Measurements from ENCODE around the gene CDC42SE2. TPM values are rescaled to one million over a fixed set of nuclear protein-coding genes. Genes with fewer than 3 reads are reported as not detected.
"Not testable (repeated sequence)": the region's sequence is repeated elsewhere in the genome, so short reads cannot be mapped to it uniquely, and the experiment has no call there.

Gene CDC42SE2
- total RNA-seq, 1 donor from 2014 or later: 19.4 TPM

DNA sequence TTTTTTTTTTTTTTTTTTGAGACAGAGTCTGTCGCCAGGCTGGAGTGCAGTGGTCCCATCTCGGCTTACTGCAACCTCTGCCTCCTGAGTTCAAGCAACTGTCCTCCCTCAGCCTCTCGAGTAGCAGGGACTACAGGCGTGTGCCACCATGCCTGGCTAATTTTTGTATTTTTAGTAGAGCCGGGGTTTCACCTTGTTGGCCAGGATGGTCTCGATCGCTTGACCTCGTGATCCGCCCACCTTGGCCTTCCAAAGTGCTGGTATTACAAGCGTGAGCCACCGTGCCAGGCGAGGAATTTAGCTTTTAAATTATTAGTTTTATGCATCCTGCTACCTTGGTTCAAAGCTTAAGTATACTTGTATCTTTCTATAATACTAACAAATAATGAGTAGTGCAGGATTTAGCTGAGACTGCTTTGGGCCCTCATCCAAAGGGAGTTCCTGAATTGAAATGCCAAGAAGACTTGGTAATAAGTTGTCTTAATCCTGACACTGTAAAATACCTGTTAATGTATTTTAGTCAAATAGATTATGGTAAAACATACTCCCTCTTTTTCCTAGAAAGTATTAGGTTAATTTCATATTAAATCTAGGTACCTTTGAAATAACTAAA is 5.0 kb downstream of the CDC42SE2 start:
- intact Hi-C loops (cut with DNase I): loop anchor here (10.0 kb wide), 1 partner anchor 104 kb away; the partner anchor contains the start of gene HINT1
- peaks cover 42% of the 10 kb centered on the region for H3K4me1 ChIP-seq

DNA sequence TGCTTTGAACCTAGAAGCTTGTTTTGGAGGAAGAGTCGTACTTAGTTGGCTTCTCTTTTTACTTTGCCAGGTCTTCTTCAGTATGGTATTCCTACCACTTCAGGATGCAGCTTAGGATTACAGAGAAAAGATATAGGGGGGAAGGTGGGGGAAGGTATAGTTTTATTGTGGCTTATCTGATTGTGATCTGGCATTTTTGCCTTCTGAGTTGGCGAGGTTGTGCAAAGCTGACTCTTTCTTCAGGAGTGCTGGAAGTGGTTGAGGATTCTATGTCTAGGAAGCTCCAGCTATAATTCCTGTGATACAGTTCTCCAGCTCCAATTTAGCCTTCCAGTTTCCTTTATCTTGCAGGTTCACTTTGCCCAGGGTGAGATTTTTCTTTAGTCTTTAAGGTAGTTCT is 7.0 kb downstream of the CDC42SE2 start:
- no peaks in the 10 kb centered on the region for H3K27me3 ChIP-seq
- no peak overlapping the region for H3K4me3 ChIP-seq
- H3K27ac ChIP-seq: no peak overlapping the region
- TF ChIP-seq POLR2A (IDR thresholded peaks at IDR 0.05) (no peak), POLR2AphosphoS5 (IDR thresholded peaks at IDR 0.05; ENCODE audit: insufficient read depth in 1 of 2, low read depth in 1 of 2) (no peak)
- TF ChIP-seq, protein P1, sequence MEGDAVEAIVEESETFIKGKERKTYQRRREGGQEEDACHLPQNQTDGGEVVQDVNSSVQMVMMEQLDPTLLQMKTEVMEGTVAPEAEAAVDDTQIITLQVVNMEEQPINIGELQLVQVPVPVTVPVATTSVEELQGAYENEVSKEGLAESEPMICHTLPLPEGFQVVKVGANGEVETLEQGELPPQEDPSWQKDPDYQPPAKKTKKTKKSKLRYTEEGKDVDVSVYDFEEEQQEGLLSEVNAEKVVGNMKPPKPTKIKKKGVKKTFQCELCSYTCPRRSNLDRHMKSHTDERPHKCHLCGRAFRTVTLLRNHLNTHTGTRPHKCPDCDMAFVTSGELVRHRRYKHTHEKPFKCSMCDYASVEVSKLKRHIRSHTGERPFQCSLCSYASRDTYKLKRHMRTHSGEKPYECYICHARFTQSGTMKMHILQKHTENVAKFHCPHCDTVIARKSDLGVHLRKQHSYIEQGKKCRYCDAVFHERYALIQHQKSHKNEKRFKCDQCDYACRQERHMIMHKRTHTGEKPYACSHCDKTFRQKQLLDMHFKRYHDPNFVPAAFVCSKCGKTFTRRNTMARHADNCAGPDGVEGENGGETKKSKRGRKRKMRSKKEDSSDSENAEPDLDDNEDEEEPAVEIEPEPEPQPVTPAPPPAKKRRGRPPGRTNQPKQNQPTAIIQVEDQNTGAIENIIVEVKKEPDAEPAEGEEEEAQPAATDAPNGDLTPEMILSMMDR (IDR thresholded peaks at IDR 0.05): no peak
- intact Hi-C loops (cut with DNase I): no loop called here
- H3K9me3 ChIP-seq: no peaks in the 10 kb centered on the region
- DNase-seq (ENCODE audit: extremely low spot score in 2 of 2): no peak
- peaks cover 28% of the 10 kb centered on the region for H3K4me1 ChIP-seq
- H3K36me3 ChIP-seq: no peaks in the 10 kb centered on the region

More for the DNA sequence above, 5.0 kb downstream of the CDC42SE2 start:
- no peak for TF ChIP-seq POLR2AphosphoS5 (IDR thresholded peaks at IDR 0.05; ENCODE audit: insufficient read depth in 1 of 2, low read depth in 1 of 2)
- TF ChIP-seq, protein P1 (IDR thresholded peaks at IDR 0.05): no peak
- TF ChIP-seq POLR2A (IDR thresholded peaks at IDR 0.05): no peak
- DNase-seq (ENCODE audit: extremely low spot score in 2 of 2): no peak
- Histone ChIP-seq H3K9me3 (no peaks in the 10 kb centered on the region), H3K27ac (no peak overlapping the region), H3K36me3 (no peaks in the 10 kb centered on the region), H3K27me3 (no peaks in the 10 kb centered on the region), H3K4me3 (no peak overlapping the region)

DNA sequence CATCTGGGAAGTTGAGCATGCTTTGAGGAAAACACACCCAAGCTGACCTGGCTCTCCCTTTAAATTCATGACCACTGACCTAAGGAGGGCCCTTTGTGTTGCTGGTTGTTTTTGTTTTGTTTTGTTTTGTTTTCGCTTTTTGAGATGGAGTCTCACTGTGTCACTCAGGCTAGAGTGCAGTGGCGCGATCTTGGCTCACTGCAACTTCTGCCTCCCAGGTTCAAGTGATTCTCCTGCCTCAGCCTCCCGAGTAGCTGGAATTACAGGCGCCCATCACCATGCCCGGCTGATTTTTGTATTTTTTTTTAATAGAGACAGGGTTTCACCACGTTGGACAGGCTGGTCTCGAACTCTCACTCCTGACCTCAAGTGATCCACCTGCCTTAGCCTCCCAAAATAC is 8.0 kb downstream of the CDC42SE2 start:
- DNase-seq (ENCODE audit: extremely low spot score in 2 of 2); H3K27me3 ChIP-seq; intact Hi-C loops (cut with DNase I); H3K4me3 ChIP-seq; H3K9me3 ChIP-seq; H3K36me3 ChIP-seq; H3K27ac ChIP-seq: not testable (repeated sequence)
- H3K4me1 ChIP-seq: peaks cover 28% of the 10 kb centered on the region

DNA sequence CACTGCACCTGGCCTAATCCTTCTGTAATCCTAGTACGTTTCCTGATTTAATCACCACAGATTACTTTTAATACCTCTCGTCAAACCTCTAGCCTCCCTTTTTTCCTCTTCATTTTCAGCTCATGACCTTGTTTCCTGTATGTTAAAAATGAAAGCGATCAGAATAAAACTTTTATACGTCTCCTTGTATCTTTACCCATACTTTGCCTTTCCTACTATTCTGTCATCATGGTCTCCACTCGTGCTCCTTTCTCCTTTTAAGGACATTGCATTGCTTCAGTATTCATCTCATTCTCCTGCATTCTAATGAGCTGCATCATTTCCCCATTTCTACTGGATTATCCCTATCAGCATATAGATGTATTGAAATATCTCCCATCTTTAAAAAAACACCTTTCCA is 8.5 kb downstream of the CDC42SE2 start:
- Histone ChIP-seq H3K36me3 (no peaks in the 10 kb centered on the region), H3K27me3 (no peaks in the 10 kb centered on the region), H3K4me1 (peaks cover 31% of the 10 kb centered on the region), H3K9me3 (no peaks in the 10 kb centered on the region), H3K27ac (no peak overlapping the region), H3K4me3 (no peak overlapping the region)
- intact Hi-C loops (cut with DNase I): no loop called here
- no peak for DNase-seq (ENCODE audit: extremely low spot score in 2 of 2)
- no peak for TF ChIP-seq POLR2AphosphoS5 (IDR thresholded peaks at IDR 0.05; ENCODE audit: insufficient read depth in 1 of 2, low read depth in 1 of 2)
- no peak for TF ChIP-seq POLR2A (IDR thresholded peaks at IDR 0.05)
- TF ChIP-seq, protein P1 (IDR thresholded peaks at IDR 0.05): no peak

DNA sequence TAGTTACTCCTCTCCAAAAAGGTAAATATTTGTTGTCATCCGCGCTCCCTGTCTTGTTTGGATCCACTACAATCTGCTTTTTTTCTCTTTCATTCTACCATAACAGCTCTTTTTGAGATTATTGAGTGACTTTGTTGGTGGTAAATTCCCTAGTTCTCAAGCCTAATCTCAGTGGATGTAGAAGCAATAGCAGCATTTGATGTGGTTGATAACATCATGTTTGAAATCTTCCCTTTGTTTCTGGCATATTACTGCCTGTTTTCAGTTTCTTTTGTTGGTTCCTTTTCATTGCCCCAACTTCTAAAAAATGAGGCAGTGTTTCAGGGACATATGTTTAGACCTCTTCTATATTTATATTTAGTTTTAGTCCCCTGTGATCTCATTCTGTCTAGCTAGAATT is 8.9 kb downstream of the CDC42SE2 start:
- intact Hi-C loops (cut with DNase I): no loop called here
- DNase-seq (ENCODE audit: extremely low spot score in 2 of 2): no peak
- H3K27ac ChIP-seq: no peak overlapping the region
- TF ChIP-seq POLR2AphosphoS5 (IDR thresholded peaks at IDR 0.05; ENCODE audit: insufficient read depth in 1 of 2, low read depth in 1 of 2) (no peak), POLR2A (IDR thresholded peaks at IDR 0.05) (no peak)
- TF ChIP-seq, protein P1 (IDR thresholded peaks at IDR 0.05): no peak
- H3K4me3 ChIP-seq: no peak overlapping the region
- H3K36me3 ChIP-seq: no peaks in the 10 kb centered on the region
- no peaks in the 10 kb centered on the region for H3K27me3 ChIP-seq
- peaks cover 31% of the 10 kb centered on the region for H3K4me1 ChIP-seq
- no peaks in the 10 kb centered on the region for H3K9me3 ChIP-seq
